PFSK-1 (cell line): ENCODE data around the gene ELAVL4.

Source experiments
- POLR2AphosphoS5 ChIP-seq: IDR thresholded peaks from 2 replicates; pipeline ENCODE4 v1.6.1; 2012; ENCODE audit warnings: low read depth, mild to moderate bottlenecking, control low read depth, low read length, moderate library complexity
- TAF1 ChIP-seq: IDR thresholded peaks from 2 replicates; pipeline ENCODE4 v1.6.1; 2012; ENCODE audit warnings: low read length, control low read depth, borderline replicate concordance; ENCODE audit not compliant: insufficient read depth

GRCh38 chr1:50106095-50106761 is 2.5 kb upstream of the ELAVL4 start:
- TF ChIP-seq POLR2AphosphoS5: no peak
- no peak for TF ChIP-seq TAF1
